ENCODE data around the gene PRTFDC1. TPM values are rescaled to one million over a fixed set of nuclear protein-coding genes. Genes with fewer than 3 reads are reported as not detected.
"Not testable (repeated sequence)": the region's sequence is repeated elsewhere in the genome, so short reads cannot be mapped to it uniquely, and the experiment has no call there.

Gene PRTFDC1
- total RNA-seq, 1 donor from 2014 or later, result 9.1 TPM

- Histone ChIP-seq H2AFZ (ENCODE audit: low read depth, low read length) (peak overlapping the region; percentile 7), H3K4me1 (ENCODE audit: insufficient read depth, low read length) (peaks cover 10% of the 10 kb centered on the region), H3K9me3 (ENCODE audit: insufficient read depth, low read depth, low read length) (no peaks in the 10 kb centered on the region), H3K27ac (ENCODE audit: low read depth, low read length) (peak overlapping the region; percentile 76), H3K36me3 (ENCODE audit: insufficient read depth, low read length) (no peaks in the 10 kb centered on the region), H3K27me3 (ENCODE audit: insufficient read depth, low read length) (no peaks in the 10 kb centered on the region), H3K4me3 (ENCODE audit: insufficient read depth, low read depth, low read length) (no peak overlapping the region), H3K4me2 (ENCODE audit: low read length) (peak overlapping the region; percentile 29), H3K9ac (ENCODE audit: low read length) (peak overlapping the region; percentile 49), H3K79me2 (ENCODE audit: insufficient read depth, low read length) (no peaks in the 10 kb centered on the region), H4K20me1 (ENCODE audit: insufficient read depth, low read length) (no peaks in the 10 kb centered on the region)
- Mint-ChIP-seq H3K27ac (ENCODE audit: unreplicated experiment) (peak overlapping the region; percentile 98), H3K36me3 (ENCODE audit: low read depth, unreplicated experiment) (peaks cover 9% of the 10 kb centered on the region), H3K9me3 (ENCODE audit: unreplicated experiment) (peaks cover 11% of the 10 kb centered on the region), H3K4me1 (ENCODE audit: low read depth, unreplicated experiment) (peaks cover 15% of the 10 kb centered on the region), H3K4me3 (ENCODE audit: unreplicated experiment) (no peak overlapping the region), H3K27me3 (ENCODE audit: low read depth, unreplicated experiment) (no peaks in the 10 kb centered on the region)
- FAIRE-seq, result peak; percentile 81
- TF ChIP-seq EZH2 (IDR thresholded peaks at IDR 0.05; ENCODE audit: insufficient read depth, low read length) (no peak), CTCF (IDR thresholded peaks at IDR 0.05; ENCODE audit: insufficient read depth, low read depth, low read length) (no peak)
- peak; percentile 98 for DNase-seq (ENCODE audit: low read depth)
These were observed 31.2 kb downstream of the PRTFDC1 start for GRCh38 chr10:24920907-24921881.

- H3K79me2 ChIP-seq (ENCODE audit: insufficient read depth, low read length); H3K4me2 ChIP-seq (ENCODE audit: low read length); H3K36me3 Mint-ChIP-seq (ENCODE audit: low read depth, unreplicated experiment); DNase-seq (ENCODE audit: low read depth); H3K4me3 Mint-ChIP-seq (ENCODE audit: unreplicated experiment); H3K27ac Mint-ChIP-seq (ENCODE audit: unreplicated experiment); FAIRE-seq; H3K27me3 Mint-ChIP-seq (ENCODE audit: low read depth, unreplicated experiment); H2AFZ ChIP-seq (ENCODE audit: low read depth, low read length); H3K9me3 ChIP-seq (ENCODE audit: insufficient read depth, low read depth, low read length); H4K20me1 ChIP-seq (ENCODE audit: insufficient read depth, low read length); H3K36me3 ChIP-seq (ENCODE audit: insufficient read depth, low read length); H3K4me3 ChIP-seq (ENCODE audit: insufficient read depth, low read depth, low read length); H3K27ac ChIP-seq (ENCODE audit: low read depth, low read length); H3K27me3 ChIP-seq (ENCODE audit: insufficient read depth, low read length); H3K9ac ChIP-seq (ENCODE audit: low read length): not testable (repeated sequence)
- Mint-ChIP-seq H3K4me1 (ENCODE audit: low read depth, unreplicated experiment) (peaks cover 15% of the 10 kb centered on the region), H3K9me3 (ENCODE audit: unreplicated experiment) (peaks cover 11% of the 10 kb centered on the region)
- H3K4me1 ChIP-seq (ENCODE audit: insufficient read depth, low read length), result peaks cover 10% of the 10 kb centered on the region
These were observed 32.2 kb downstream of the PRTFDC1 start for GRCh38 chr10:24920192-24920591.

GRCh38 chr10:24919629-24920028 is 32.8 kb downstream of the PRTFDC1 start:
- peaks cover 10% of the 10 kb centered on the region for H3K4me1 ChIP-seq (ENCODE audit: insufficient read depth, low read length)
- H3K79me2 ChIP-seq (ENCODE audit: insufficient read depth, low read length); H3K27ac Mint-ChIP-seq (ENCODE audit: unreplicated experiment); H3K27me3 ChIP-seq (ENCODE audit: insufficient read depth, low read length); FAIRE-seq; H3K4me3 Mint-ChIP-seq (ENCODE audit: unreplicated experiment); H3K9me3 Mint-ChIP-seq (ENCODE audit: unreplicated experiment); H3K9me3 ChIP-seq (ENCODE audit: insufficient read depth, low read depth, low read length); DNase-seq (ENCODE audit: low read depth); H3K27ac ChIP-seq (ENCODE audit: low read depth, low read length); H3K27me3 Mint-ChIP-seq (ENCODE audit: low read depth, unreplicated experiment); H4K20me1 ChIP-seq (ENCODE audit: insufficient read depth, low read length); H3K4me2 ChIP-seq (ENCODE audit: low read length); H3K9ac ChIP-seq (ENCODE audit: low read length); H3K4me3 ChIP-seq (ENCODE audit: insufficient read depth, low read depth, low read length); H3K36me3 ChIP-seq (ENCODE audit: insufficient read depth, low read length); H3K36me3 Mint-ChIP-seq (ENCODE audit: low read depth, unreplicated experiment); H2AFZ ChIP-seq (ENCODE audit: low read depth, low read length): not testable (repeated sequence)
- peaks cover 15% of the 10 kb centered on the region for H3K4me1 Mint-ChIP-seq (ENCODE audit: low read depth, unreplicated experiment)
